Activated CD8-positive, alpha-beta memory T cell treated with anti-CD3 and anti-CD28 coated beads, Interleukin-2, amount 50 U/mL, for 4 hours (primary cell): Measurements from ENCODE around the gene RNF112.

Experiments
- DNase-seq: peaks from one replicate; pipeline ENCODE4 v3.0.0-alpha.2; 2020

The RNF112 gene

GRCh38 chr17:19388791-19389785, 21.9 kb upstream of the RNF112 start:
- DNase-seq, result no peak

GRCh38 chr17:19390951-19391350, 20.1 kb upstream of the RNF112 start:
- DNase-seq, result no peak

GRCh38 chr17:19391432-19391831, 19.6 kb upstream of the RNF112 start:
- DNase-seq, result no peak

- DNase-seq, result no peak
Measured at GRCh38 chr17:19392303-19392702, 18.7 kb upstream of the RNF112 start.

- no peak for DNase-seq
Measured at GRCh38 chr17:19397556-19398041, 13.4 kb upstream of the RNF112 start.

GRCh38 chr17:19398301-19399181, 12.5 kb upstream of the RNF112 start:
- no peak for DNase-seq

- DNase-seq, result no peak
Measured at GRCh38 chr17:19399750-19400450, 11.1 kb upstream of the RNF112 start.

GRCh38 chr17:19401321-19402010, 9.6 kb upstream of the RNF112 start:
- no peak for DNase-seq

GRCh38 chr17:19402171-19402570, 8.9 kb upstream of the RNF112 start:
- DNase-seq, result no peak

GRCh38 chr17:19403021-19403420, 8.0 kb upstream of the RNF112 start:
- DNase-seq, result no peak

- no peak for DNase-seq
Measured at GRCh38 chr17:19404264-19404663, 6.8 kb upstream of the RNF112 start.

GRCh38 chr17:19405114-19405513, 5.9 kb upstream of the RNF112 start:
- no peak for DNase-seq

GRCh38 chr17:19407601-19408345, 3.3 kb upstream of the RNF112 start:
- no peak for DNase-seq

- DNase-seq, result no peak
Measured at GRCh38 chr17:19408346-19408710, 2.7 kb upstream of the RNF112 start.

GRCh38 chr17:19409066-19409465, 2.0 kb upstream of the RNF112 start:
- DNase-seq, result no peak

- DNase-seq, result no peak
Measured at GRCh38 chr17:19409509-19409908, 1.5 kb upstream of the RNF112 start.

- no peak for DNase-seq
Measured at GRCh38 chr17:19410091-19410490, 941 bp upstream of the RNF112 start.

- no peak for DNase-seq
Measured at GRCh38 chr17:19411631-19412030, 599 bp downstream of the RNF112 start.

GRCh38 chr17:19412510-19412909, 1.5 kb downstream of the RNF112 start:
- no peak for DNase-seq

GRCh38 chr17:19412984-19413383, 2.0 kb downstream of the RNF112 start:
- no peak for DNase-seq

- no peak for DNase-seq
Measured at GRCh38 chr17:19413761-19414160, 2.7 kb downstream of the RNF112 start.
